CD4-positive, alpha-beta T cell treated with Interleukin-15 for 1 hour (primary cell): ENCODE measurements around the gene TAF3.
"Not testable (repeated sequence)": the region's sequence is repeated elsewhere in the genome, so short reads cannot be mapped to it uniquely, and the experiment has no call there.

Experiments used
- DNase-seq: peaks from one replicate; pipeline ENCODE4 v3.0.0-alpha.2; 2020

Gene TAF3

GRCh38 chr10:7818295-7819120, at the start of gene TAF3:
TSS of gene TAF3 (plus strand) at chr10:7818505. CDS start at chr10:7818710, 205 bp downstream.
- DNase-seq: peak; percentile 86

- no peak for DNase-seq
These were observed 44.2 kb upstream of the TAF3 start for GRCh38 chr10:7773845-7774801.

- no peak for DNase-seq
These were observed 41.5 kb upstream of the TAF3 start for GRCh38 chr10:7776777-7777176.

GRCh38 chr10:7782194-7782593, 36.1 kb upstream of the TAF3 start:
- not testable (repeated sequence) for DNase-seq

- no peak for DNase-seq
These were observed 31.9 kb upstream of the TAF3 start for GRCh38 chr10:7786430-7786829.

GRCh38 chr10:7787150-7787856, 31.0 kb upstream of the TAF3 start:
- DNase-seq: no peak

GRCh38 chr10:7787857-7788638, 30.3 kb upstream of the TAF3 start, which contains the start of the genes ATP5F1C and KIN:
TSS of gene ATP5F1C (plus strand) at chr10:7788177. CDS start at chr10:7788208, 31 bp downstream.
TSS of gene KIN (minus strand) at chr10:7787993. CDS start at chr10:7787933, 60 bp downstream.
- DNase-seq: peak; percentile 97

GRCh38 chr10:7788639-7789286, 29.5 kb upstream of the TAF3 start:
- no peak for DNase-seq

- DNase-seq: no peak
These were observed 28.9 kb upstream of the TAF3 start for GRCh38 chr10:7789390-7789789.

- DNase-seq: no peak
These were observed 25.8 kb upstream of the TAF3 start for GRCh38 chr10:7792541-7792940.

- DNase-seq: no peak
These were observed 23.9 kb upstream of the TAF3 start for GRCh38 chr10:7794251-7795026.

GRCh38 chr10:7795605-7796004, 22.7 kb upstream of the TAF3 start:
- DNase-seq: no peak

GRCh38 chr10:7797582-7797981, 20.7 kb upstream of the TAF3 start:
- no peak for DNase-seq

- DNase-seq: no peak
These were observed 15.7 kb upstream of the TAF3 start for GRCh38 chr10:7802606-7803005.

- no peak for DNase-seq
These were observed 14.1 kb upstream of the TAF3 start for GRCh38 chr10:7804216-7804615.

- DNase-seq: no peak
These were observed 13.6 kb upstream of the TAF3 start for GRCh38 chr10:7804741-7805140.

- DNase-seq: no peak
These were observed 9.5 kb upstream of the TAF3 start for GRCh38 chr10:7808686-7809267.

- DNase-seq: no peak
These were observed 7.9 kb upstream of the TAF3 start for GRCh38 chr10:7810443-7810842.

- DNase-seq: no peak
These were observed 7.3 kb upstream of the TAF3 start for GRCh38 chr10:7811000-7811399.

GRCh38 chr10:7811743-7812142, 6.6 kb upstream of the TAF3 start:
- DNase-seq: not testable (repeated sequence)
